GM12878 (cell line): ENCODE results near the gene FDXR. TPM values are rescaled to one million over a fixed set of nuclear protein-coding genes. Genes with fewer than 3 reads are reported as not detected.
A peak's percentile ranks its signal among the peaks of the same experiment; 100 is the strongest.

Source experiments
- BMI1 ChIP-seq: fragments of 450-650 bp; IDR thresholded peaks from 2 replicates; pipeline ENCODE4 v1.6.1; 2016; ENCODE audit warnings: mild to moderate bottlenecking, moderate library complexity, borderline replicate concordance
- CBX5 ChIP-seq: sonication (generic); IDR thresholded peaks from 2 replicates; pipeline ENCODE4 v1.6.1; 2016; ENCODE audit warnings: low read depth, moderate library complexity, mild to moderate bottlenecking, inconsistent platforms
- CEBPB ChIP-seq, 2 experiments: fragments of 150-350 bp in 1 of 2; IDR thresholded peaks; 2 replicates each; pipeline ENCODE4 v1.6.1; 2012 to 2014; ENCODE audit warnings: low read depth in 2 of 2, low read length in 2 of 2, borderline replicate concordance in 1 of 2, inconsistent platforms in 1 of 2
- CEBPZ ChIP-seq: fragments of 150-350 bp; IDR thresholded peaks from 2 replicates; pipeline ENCODE4 v1.6.1; 2016; ENCODE audit warnings: low read depth, low read length
- E2F8 ChIP-seq: fragments of 450-650 bp; IDR thresholded peaks from 2 replicates; pipeline ENCODE4 v1.6.1; 2018; ENCODE audit warnings: mild to moderate bottlenecking, low read depth, moderate library complexity; ENCODE audit not compliant: partially characterized antibody
- EED ChIP-seq: sonication (generic); IDR thresholded peaks from 2 replicates; pipeline ENCODE4 v1.6.1; 2016; ENCODE audit warnings: antibody characterized with exemption, low read depth
- FOS ChIP-seq: IDR thresholded peaks from 3 replicates; pipeline ENCODE4 v1.6.1; 2011; ENCODE audit warnings: borderline replicate concordance; ENCODE audit not compliant: insufficient read length; ENCODE audit errors: extremely low read depth
- HCFC1 ChIP-seq: fragments of 150-350 bp; IDR thresholded peaks from 2 replicates; pipeline ENCODE4 v1.6.1; 2014; ENCODE audit warnings: low read length
- NR2C1 ChIP-seq: fragments of 450-650 bp; IDR thresholded peaks from 2 replicates; pipeline ENCODE4 v1.6.1; 2017; ENCODE audit warnings: antibody characterized with exemption, mild to moderate bottlenecking, moderate library complexity
- NR2F1 ChIP-seq: fragments of 450-650 bp; conservative IDR thresholded peaks from 2 replicates; pipeline ENCODE4 v1.6.1; 2017; ENCODE audit warnings: mild to moderate bottlenecking
- NRF1 ChIP-seq: conservative IDR thresholded peaks from 2 replicates; pipeline ENCODE4 v1.6.1; 2011; ENCODE audit warnings: mild to moderate bottlenecking, low read depth, low read length, improper control_type of control experiment
- POLR2A ChIP-seq: IDR thresholded peaks from 2 replicates; pipeline ENCODE4 v1.6.1; 2011; ENCODE audit warnings: low read depth, mild to moderate bottlenecking, low read length
- RFX5 ChIP-seq: IDR thresholded peaks from 2 replicates; pipeline ENCODE4 v1.6.1; 2011; ENCODE audit warnings: low read depth, low read length, improper control_type of control experiment
- RUNX3 ChIP-seq: IDR thresholded peaks from 2 replicates; pipeline ENCODE4 v1.6.1; 2012; ENCODE audit warnings: low read length, inconsistent platforms
- WRNIP1 ChIP-seq: IDR thresholded peaks from 2 replicates; pipeline ENCODE4 v1.6.1; 2011; ENCODE audit warnings: low read depth, low read length, improper control_type of control experiment, borderline replicate concordance
- polyA plus RNA-seq, 11 experiments: library from polyadenylated mRNA; depleted of rRNA in 4 of 11; unstranded in 6 of 11; stranded (reverse) in 5 of 11; fragments of >200 nt; fragmentation: Nextera tagmentation in 4 of 11; fragmentation: Illumina TruSeq in 1 of 11; extraction: Ambion mirVana in 4 of 11; extraction: Trizol in 1 of 11; gene quantifications; 1 replicate in 1 of 11; 2 replicates in 10 of 11; pipeline versions ENCODE4 v1.2.1 to v1.2.3, GENCODE V29; 2011 to 2016; ENCODE audit warnings: inconsistent platforms in 2 of 11, missing spikeins in 2 of 11, low read depth in 1 of 11
- total RNA-seq, 4 experiments: library from RNA; depleted of rRNA in 3 of 4; stranded (reverse); fragments of >200 nt in 3 of 4; fragmentation: Illumina TruSeq in 1 of 4; extraction: Trizol in 1 of 4; gene quantifications; 2 replicates each; pipeline versions ENCODE4 v1.2.1 to v1.2.3, GENCODE V29; 2013 to 2021

FDXR gene
- total and polyA plus RNA-seq, 10 of the 15 experiments (the other 5 are each of a cell fraction or from before 2014, with no cell fraction given): 0.85 to 162 (median 48.2) TPM

GRCh38 chr17:74862108-74862901, 10.5 kb downstream of the FDXR start (continued):
- TF ChIP-seq E2F8 (no peak), POLR2A (peak; percentile 29; the same call in 1 of the 2 replicates), HCFC1 (no peak), WRNIP1 (no peak), NRF1 (no peak), CBX5 (no peak), RFX5 (no peak), EED (no peak), RUNX3 (no peak), NR2C1 (peak; percentile 54; the same call in 1 of the 2 replicates), BMI1 (no peak), CEBPZ (no peak), FOS (no peak), CEBPB (IDR thresholded peaks at IDR 0.05; ENCODE audit: borderline replicate concordance in 1 of 2, low read depth in 2 of 2, low read length in 2 of 2) (no peak), NR2F1 (peak; percentile 90)
- TF ChIP-seq, all 136 proteins: peak for 6
